Retina (tissue), 1 donor: ENCODE measurements around the gene OR52K2.
"Not testable (repeated sequence)": the region's sequence is repeated elsewhere in the genome, so short reads cannot be mapped to it uniquely, and the experiment has no call there.

Experiments
- DNase-seq: peaks from one replicate; pipeline ENCODE4 v3.0.0-alpha.2; 2016

The OR52K2 gene

DNA sequence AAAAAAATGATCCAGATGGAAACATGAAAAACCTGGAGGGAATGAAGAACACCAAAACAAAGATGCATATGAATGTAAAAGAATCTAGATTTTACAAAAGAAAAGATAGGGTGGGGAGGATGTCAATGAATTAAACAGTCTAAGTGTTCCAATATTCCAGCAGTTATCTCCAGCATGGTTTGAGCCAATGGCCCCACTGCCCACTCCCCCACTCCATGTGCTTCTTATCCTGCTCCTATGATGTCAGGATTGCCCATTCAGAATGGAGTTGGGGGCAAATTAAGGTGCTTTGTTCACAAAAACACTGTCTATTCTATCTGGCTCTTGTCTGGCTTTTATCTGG lies 32.1 kb downstream of the OR52K2 start:
- no peak for DNase-seq

DNA sequence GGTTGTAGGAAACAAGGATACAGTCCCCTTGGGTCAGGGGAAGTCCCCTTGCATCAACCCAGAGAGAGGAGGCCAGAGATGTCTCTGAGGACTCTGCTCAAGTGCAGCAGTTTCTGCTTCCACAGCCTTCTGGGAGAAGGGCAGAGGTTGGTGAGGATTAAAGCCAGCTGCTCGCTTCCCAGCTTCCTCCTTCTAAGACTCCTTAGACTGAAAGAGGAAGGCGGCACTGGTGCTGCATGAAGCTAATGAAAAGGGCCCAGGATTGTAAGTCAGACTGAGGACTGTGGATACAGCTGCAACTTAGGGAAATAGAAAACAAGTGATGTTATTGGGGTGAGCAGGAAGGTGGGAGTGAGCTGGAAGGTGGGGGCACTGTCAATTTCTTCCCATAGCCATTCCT lies 33.4 kb downstream of the OR52K2 start, which contains the start of gene OR52K1:
OR52K1 (plus strand) TSS at position 202 of the 400 bp plus-strand sequence. CDS start 6,255 bp downstream, outside the sequence.
- no peak for DNase-seq

GRCh38 chr11:4484310-4484709 lies 35.2 kb downstream of the OR52K2 start:
- DNase-seq, result no peak

DNA sequence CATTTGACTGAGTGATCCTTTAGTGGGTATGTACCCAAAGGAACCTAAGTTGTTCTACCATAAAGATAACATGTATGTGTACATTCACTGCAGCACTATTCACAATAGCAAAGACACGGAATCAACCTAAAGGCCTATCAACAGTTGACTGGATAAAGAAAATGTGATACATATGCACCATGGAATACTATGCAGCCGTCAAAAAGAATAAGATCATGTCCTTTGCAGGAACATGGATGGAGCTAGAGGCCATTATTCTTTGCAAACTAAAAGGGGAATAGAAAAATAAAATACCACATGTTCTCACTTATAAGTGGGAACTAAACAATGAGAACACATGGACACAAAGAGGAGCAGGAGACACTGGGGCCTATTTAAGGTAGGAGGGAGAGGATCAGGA lies 42.3 kb downstream of the OR52K2 start:
- not testable (repeated sequence) for DNase-seq

GRCh38 chr11:4491878-4492606 lies 42.9 kb downstream of the OR52K2 start:
- DNase-seq, result no peak

- DNase-seq, result no peak
Measured at GRCh38 chr11:4493480-4493818, 44.4 kb downstream of the OR52K2 start.

GRCh38 chr11:4495487-4495886 lies 46.4 kb downstream of the OR52K2 start:
- no peak for DNase-seq

DNA sequence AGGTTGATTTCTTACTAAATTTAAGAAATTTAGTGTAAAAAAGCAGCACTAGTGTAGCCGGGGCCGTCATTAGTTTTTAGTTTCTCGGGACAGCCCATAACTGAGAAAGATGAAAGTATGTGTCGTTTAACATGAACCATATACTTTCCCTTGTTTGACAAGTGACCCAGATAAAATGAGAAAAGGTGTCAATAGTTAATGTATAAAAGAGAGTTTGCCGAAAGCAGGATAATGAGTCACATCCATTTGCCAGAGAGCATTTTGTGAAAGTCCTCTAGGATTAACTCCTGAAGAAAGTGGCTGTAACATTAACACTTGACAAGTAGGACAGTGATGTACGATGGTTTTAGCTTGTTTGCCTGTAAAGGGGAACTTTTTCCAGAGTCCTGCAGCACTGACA lies 46.9 kb downstream of the OR52K2 start:
- no peak for DNase-seq

- no peak for DNase-seq
Measured at GRCh38 chr11:4496557-4497248, 47.6 kb downstream of the OR52K2 start.
